ENCODE measurements around the gene GNA15. TPM values are rescaled to one million over a fixed set of nuclear protein-coding genes. Genes with fewer than 3 reads are reported as not detected.

The GNA15 gene
- total RNA-seq, 1 donor from 2014 or later: not detected

DNA sequence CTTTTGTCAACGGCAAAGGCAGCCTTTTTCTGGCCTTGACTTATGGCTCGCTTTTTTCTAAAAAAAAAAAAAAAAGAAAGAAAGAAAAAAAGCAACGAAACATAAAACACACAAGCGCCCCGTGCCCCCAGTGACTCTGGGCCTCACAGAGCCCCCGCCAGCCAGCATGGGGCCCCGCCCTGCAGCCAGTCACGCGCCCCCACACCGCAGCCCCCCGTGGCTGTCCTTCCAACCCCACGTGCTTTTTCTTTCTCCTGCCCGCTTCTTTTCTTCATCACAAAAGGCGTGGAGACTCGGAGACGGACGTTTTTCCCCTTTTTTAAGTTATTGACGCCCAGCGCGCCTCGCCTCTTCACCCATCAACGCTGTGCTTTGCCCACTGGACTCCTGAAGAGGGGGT is 14.4 kb upstream of the GNA15 start:
- no peak for DNase-seq (ENCODE audit: low read depth in 2 of 2)

DNA sequence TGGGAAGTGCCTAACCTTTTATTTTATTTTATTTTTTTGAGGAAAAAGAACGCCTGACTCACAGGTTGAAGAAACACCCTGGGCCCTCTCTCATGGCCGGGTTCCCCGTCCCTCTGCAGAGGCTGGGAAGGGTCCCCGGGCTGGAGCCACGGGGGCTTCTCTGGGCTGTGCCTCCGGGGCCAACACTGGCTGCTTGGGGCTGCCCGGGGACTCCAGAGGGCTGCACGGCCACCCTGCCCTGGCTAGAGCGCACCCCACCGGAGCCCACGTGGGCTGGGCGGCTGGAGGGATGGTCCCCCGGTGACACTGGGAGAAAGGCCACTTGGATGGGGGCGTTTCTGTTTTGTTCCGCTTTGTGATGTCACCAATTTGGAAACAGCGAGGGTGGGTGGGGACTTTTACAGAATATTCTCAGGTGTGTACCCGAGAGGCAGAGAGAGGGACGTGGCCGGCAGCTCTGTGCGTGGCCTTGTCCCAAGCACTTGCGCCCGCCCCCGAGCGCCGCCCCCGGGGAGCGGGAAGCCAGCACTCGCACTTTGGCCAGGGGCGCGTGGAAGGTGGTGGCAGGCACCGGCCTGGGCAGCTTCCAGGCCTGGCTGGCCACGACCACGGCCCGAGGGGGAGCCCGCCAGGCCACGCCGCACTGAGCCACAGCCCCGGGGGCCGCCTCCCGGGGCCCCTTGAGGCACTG is 13.9 kb upstream of the GNA15 start:
- DNase-seq (ENCODE audit: low read depth in 2 of 2): no peak

GRCh38 chr19:3122512-3122870 is 13.3 kb upstream of the GNA15 start:
- DNase-seq (ENCODE audit: low read depth in 2 of 2): no peak

GRCh38 chr19:3123088-3123721 is 12.6 kb upstream of the GNA15 start:
- DNase-seq (ENCODE audit: low read depth in 2 of 2): no peak

GRCh38 chr19:3123956-3124355 is 11.9 kb upstream of the GNA15 start:
- DNase-seq (ENCODE audit: low read depth in 2 of 2): no peak

DNA sequence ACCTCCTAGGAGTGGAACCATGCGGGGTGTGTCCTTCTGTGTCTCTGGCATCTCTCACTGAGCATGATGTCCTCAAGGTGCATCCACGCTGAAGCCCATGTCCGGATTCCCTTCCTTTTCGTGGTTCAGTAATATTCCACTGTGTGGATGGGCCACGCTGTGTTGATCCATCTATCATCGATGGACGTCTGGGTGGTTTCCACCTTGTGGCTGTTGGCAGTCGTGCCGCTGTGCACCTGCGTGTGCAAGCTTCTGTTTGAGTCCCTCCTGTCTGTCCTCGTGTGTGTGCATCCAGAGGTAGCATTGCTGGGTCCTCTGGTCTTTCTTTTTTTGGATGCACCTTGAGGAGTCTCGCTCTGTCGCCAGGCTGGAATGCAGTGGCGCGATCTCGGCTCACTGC is 11.2 kb upstream of the GNA15 start:
- DNase-seq (ENCODE audit: low read depth in 2 of 2): no peak

DNA sequence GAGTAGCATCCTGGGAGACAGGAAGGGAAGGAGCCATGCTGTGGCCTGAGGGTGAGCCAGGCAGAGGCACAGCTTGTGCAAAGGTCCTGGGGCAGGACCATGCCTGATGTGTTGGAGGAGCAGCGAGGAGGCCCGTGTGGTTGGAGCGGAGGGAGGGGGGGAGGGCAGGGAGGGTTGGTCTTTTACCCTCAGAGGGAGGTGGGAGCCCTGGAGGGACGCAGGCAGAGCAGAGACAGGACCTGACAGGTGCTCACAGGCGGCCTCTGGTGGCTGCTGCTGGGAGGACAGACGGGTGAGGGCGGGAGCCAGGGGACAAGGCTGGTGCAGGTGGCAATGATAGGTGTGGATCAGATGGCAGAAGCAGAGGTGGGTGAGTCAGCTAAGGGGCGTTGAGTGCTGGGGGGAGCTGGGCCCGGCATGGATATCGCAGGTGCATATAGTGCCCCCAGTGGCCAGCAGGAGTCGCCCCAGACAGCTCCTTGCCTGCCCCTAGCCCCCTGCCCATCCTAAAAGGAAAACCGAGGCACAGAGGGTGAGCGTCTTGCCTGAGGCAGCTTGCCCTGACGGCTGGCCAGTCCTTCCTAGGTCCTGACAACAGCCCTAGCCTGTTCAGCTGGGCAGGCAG is 9.8 kb upstream of the GNA15 start:
- peak; percentile 34 to 70 for DNase-seq (ENCODE audit: low read depth in 2 of 2)

GRCh38 chr19:3129112-3129511 is 6.7 kb upstream of the GNA15 start:
- peak; percentile 81 to 87 for DNase-seq (ENCODE audit: low read depth in 2 of 2)

- no peak for DNase-seq (ENCODE audit: low read depth in 2 of 2)
Observed at GRCh38 chr19:3131168-3131567, 4.7 kb upstream of the GNA15 start.

- peak in 1 of 2 donors; percentile 41 for DNase-seq (ENCODE audit: low read depth in 2 of 2)
Observed at GRCh38 chr19:3132971-3133792, 2.7 kb upstream of the GNA15 start.

DNA sequence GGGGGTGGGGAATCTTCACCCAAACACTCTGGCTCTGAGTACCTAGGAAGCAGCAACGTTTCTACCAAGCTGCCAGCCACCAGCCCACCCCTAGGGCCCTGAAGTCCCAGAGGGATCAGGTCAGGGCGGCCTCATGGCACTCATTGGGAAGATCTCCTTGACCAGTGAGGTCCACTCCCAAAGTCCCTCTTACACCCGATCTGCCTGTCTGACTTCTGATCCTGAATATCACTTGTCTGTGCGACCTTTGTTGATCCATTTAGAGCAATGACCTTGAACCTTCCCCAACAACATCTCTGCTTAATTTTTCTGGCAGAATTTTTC is 2.1 kb upstream of the GNA15 start:
- no peak for DNase-seq (ENCODE audit: low read depth in 2 of 2)

DNA sequence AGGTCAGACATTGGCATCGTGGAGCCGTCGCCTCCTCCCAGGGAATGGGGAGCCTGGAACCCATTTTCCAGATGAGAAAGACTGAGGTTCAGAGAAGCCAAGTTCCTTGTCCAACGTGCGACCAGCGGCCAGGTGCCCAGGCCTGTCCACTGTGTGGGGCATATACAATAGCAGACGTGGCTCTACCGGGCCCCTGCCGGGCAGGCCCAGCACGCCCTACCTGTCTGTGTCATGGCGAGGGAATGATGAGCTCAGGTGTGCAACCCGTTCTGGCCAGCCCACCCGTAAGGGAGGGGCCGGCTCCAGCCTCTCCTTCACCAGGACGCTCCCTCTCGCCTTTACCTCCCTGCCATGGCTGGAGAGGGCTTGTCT is 837 bp downstream of the GNA15 start:
- no peak for DNase-seq (ENCODE audit: low read depth in 2 of 2)

DNA sequence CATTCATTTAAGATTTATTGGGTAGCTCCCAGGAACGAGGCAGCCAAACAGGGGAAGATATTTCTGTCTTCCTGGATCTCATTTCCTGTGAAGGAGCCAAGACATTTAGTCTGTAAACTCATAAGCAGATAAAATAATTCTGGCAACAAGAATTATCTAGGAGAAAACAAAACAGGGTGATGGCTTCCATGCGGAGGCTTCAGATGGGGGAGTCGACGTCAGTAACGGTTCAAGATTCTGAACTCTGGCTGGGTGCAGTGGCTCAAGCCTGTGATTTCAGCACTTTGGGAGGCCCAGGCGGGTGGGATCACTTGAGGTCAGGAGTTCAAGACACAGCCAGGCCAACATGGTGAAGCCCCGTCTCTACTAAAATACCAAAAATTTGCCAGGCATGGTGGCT is 1.3 kb downstream of the GNA15 start:
- peak in 1 of 2 donors; percentile 16 for DNase-seq (ENCODE audit: low read depth in 2 of 2)

- no peak for DNase-seq (ENCODE audit: low read depth in 2 of 2)
Observed at GRCh38 chr19:3138268-3138667, 2.4 kb downstream of the GNA15 start.

DNA sequence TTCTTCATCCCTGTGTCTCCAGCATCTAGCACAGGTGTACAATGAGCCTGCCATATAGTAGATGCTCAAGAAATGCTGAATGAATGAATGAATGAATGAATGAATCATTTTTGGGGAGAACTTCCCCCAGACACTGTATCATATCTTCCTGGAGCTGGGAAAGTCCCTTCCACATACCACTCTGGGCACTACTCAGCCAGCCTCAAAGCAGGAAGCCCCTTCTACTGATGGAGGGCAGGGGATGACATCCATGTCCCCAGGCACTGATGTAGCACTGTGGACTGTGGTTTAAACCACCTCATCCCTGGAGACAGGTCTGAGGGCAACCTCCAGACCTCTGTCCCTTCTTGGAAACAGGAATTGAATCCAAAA is 4.8 kb downstream of the GNA15 start:
- no peak for DNase-seq (ENCODE audit: low read depth in 2 of 2)

DNA sequence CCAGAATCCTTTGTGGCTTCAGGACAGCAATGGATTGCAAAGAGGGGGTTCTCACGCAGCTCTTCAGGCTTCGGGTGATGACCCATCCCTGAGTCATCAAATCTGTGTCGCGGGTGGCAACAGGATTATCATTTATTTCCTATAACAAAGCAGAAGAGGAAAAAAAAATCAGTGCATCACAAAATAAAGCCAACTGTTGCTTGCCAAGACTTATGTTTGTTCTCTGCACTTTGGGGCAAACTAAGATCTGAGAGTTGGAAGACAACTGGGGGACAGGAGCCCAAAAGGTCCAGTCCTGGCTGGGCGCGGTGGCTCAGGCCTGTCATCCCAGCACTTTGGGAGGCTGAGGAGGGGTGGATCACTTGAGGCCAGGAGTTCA is 6.4 kb downstream of the GNA15 start:
- DNase-seq (ENCODE audit: low read depth in 2 of 2): peak; percentile 90 to 94

- DNase-seq (ENCODE audit: low read depth in 2 of 2): no peak
Observed at GRCh38 chr19:3142781-3143337, 7.0 kb downstream of the GNA15 start.

DNA sequence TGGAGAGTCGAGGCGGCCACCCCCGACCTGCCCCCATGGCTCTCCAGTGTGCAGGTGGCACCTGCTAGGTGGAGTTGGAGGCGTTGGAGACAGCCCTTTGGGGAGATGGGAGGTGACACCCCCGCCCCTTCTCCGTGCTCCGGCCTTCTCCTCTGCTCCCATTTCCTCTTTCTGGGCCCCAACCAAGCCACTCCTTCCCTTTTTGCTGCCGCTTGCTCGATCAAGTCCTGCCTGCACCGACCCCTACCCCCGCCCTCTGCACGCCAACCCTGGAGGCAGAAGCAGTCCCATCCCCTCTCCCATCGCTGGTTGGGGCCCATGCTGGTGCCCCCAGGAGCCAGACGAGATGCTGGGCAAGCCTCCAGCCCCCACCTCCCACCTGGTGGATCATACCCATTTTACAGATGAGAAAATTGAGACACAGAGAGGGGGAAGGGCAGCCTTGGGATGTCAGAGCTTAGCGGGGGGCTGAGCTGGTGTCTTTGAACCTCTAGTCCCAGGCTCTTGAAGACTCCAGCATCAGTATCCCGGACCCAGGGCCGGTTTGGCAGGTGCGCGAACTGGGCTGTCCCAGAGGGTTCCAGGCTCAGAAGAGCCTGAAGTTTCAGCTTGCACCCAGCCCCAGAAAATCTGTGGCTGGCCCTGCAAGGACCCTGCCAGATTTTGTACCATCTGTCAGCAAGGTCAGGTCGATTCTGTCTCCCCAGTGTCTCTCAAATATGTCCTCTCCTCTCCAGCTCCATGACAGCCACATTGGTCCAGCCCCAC is 10.3 kb downstream of the GNA15 start:
- DNase-seq (ENCODE audit: low read depth in 2 of 2): no peak

DNA sequence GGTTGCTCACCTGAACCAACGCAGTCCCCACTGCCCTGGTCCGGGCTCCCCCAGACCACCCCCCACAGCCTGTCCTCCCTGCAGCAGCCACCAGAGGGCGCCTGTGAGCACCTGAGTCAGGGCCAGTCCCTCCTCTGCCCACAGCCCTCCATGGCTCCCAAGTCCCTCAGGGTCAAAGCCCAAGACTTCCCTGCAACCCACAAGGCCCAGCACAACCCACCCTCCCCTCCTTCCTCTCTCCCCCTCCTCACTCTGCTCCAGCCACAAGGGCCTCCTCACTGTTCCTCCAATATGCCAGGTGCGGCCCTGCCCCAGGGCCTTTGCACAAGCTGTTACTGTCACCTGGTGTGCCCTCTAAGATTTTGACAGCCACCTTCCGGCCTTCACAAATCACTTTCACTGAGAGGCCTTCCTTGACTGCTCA is 10.9 kb downstream of the GNA15 start:
- peak in 1 of 2 donors; percentile 47 for DNase-seq (ENCODE audit: low read depth in 2 of 2)

GRCh38 chr19:3148503-3148902 is 12.7 kb downstream of the GNA15 start:
- no peak for DNase-seq (ENCODE audit: low read depth in 2 of 2)

DNA sequence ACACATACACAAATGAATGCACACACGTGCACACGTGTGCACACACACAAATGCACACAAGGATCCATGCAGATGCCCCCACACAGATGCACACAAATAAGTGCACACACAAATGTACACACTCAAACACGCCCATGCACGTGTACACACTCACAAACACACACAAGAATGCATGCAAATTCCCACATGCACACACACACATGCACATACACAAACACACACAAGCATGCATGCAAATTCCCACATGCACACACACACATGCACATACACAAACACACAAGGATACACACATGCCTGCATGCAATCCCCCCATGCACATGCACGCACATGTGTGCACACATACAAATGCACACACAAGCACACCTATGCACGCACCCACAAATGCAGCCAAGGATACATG is 13.3 kb downstream of the GNA15 start:
- DNase-seq (ENCODE audit: low read depth in 2 of 2): no peak
